Retina (tissue), 1 donor: ENCODE data around the gene OSBP.
A peak's percentile ranks its signal among the peaks of the same experiment; 100 is the strongest.
"Not testable (repeated sequence)": the region's sequence is repeated elsewhere in the genome, so short reads cannot be mapped to it uniquely, and the experiment has no call there.

Experiments used
- DNase-seq: peaks from one replicate; pipeline ENCODE4 v3.0.0-alpha.2; 2016

The OSBP gene

GRCh38 chr11:59552844-59553243 lies 62.7 kb downstream of the OSBP start:
- no peak for DNase-seq

DNA sequence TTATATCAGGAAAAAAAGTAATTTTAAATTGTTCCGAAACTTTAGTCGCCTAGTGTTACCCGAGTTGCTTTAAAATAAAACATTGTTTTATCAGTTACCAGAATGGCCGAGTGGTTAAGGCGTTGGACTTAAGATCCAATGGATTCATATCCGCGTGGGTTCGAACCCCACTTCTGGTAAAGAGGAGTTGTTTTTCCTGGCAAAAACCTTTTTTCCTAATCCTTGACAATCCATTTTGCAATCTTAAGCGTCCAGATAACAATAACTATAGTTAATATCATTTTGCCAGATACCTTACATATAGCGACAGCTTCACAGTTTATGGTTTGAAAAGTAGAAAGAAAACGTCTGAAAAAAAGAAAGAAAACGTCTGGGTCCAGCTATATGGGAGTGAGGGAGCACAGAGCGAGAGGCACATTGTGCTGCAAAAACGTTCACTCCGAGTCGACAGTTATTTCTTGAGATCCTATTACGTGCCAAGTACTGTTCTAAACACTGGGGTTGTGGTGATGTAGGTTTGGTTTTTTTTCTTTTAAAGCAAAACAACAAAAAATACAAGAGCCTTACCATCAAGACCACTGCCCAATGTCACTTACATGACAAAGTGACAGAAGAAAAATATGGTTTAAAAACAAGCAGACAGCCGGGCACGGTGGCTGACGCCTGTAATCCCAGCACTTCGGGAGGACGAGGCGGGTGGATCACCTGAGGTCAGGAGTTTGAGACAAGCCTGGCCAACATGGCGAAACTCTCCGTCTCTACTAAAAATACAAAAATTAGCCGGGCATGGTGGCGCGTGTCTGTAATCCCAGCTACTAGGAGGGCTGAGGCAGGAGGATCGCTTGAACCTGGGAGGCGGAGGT lies 63.7 kb downstream of the OSBP start:
- DNase-seq: peak; percentile 61

DNA sequence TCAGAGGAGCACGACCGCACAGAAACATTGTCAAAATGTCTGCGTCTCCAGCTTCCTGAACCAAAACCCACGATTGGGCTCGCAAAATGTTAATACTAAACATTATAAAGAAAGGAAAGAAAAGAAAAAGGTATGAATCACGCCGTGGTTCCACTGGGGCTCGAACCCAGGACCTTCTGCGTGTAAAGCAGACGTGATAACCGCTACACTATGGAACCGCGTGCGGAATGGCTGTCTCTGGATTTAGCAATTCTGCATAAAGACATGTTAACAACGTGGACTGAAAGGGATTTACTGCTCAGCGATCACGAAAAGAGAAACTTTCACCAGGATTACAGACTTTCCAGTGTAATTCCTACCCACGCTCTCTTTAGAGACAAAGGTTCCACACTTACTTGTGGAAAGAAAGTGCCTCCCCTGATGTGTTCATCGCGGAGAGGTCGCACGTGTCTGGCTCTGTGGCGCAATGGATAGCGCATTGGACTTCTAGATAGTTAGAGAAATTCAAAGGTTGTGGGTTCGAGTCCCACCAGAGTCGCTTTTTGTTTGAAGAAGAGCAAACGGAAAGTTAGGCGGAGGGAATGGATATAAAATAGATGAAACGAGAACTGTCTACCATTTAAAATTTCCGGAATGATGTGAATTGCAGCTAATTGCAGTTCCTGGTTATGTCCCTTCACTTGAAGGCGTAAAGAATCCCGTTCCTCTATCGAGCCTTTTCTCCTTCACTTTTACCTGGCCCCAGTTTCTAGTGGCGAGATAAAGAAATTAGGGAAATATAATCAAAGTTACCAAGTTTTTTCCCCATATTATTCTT lies 64.5 kb downstream of the OSBP start:
- DNase-seq: peak; percentile 93

GRCh38 chr11:59550368-59550841 lies 65.2 kb downstream of the OSBP start:
- DNase-seq: peak; percentile 95

GRCh38 chr11:59548309-59548656 lies 67.3 kb downstream of the OSBP start:
- DNase-seq: no peak

DNA sequence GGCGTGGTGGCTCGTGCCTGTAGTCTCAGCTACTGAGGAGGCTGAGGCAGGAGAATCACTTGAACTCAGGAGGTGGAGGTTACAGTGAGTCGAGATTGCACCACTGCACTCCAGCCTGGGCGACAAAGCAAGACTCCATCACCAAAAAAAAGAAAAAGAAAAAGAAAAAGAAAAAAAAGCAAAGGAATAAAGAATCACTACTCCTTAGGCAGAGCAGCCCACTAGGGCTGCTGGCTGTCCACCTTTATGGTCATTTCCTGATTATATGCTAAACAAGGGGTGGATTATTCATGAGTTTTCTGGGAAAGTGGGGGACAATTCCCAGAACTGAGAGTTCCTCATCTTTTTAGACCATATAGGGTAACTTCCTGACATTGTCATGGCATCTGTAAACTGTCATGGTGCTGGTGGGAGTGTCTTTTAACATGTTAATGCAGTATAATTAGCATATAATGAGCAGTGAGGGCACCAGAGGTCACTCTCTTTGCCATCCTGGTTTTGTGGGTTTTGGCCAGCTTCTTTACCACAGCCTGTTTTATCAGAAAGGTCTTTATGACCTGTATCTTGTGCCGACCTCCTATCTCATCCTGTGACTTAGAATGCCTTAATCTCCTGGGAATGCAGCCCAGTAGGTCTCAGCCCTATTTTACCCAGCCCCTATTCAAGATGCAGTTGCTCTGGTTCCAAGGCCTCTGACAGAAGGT lies 67.8 kb downstream of the OSBP start:
- DNase-seq: not testable (repeated sequence)

DNA sequence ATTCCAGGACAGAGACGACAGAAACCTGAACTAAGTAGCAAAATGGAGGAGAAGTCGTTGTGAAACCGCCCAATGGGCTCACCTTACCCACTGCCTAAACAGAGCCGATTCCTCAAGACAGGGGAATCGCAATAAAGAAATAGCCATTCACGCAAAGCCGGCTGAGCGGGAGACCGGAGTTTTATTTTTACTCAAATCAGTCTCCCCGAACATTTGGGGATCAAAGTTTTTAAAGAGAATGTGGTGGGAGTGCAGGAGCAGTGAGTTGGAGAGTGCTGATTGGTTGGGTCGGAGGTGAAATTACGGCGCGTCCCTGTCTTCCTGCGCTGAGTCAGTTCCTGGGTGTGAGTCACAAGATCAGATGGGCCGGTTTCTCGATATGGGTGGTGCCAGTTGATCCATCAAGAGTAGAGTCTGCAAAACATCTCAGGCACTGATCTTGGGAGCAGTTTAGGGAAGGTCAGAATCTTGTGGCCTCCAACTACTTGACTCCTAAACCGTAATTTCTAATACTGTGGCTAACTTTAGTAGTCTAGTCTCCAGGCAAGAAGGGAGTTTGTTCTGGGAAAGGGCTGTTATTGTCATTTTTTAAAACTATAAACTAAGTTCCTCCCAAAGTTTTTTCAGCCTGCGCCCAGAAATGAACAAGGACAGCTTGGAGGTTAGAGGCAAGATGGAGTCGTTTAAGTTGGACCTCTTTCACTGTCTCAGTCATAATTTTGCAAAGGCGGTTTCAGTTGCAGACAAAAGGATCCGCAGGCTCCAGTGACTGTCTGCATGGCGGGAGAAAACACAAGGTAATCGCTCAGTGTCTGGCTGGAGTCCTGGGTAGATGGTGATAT lies 70.2 kb downstream of the OSBP start:
- no peak for DNase-seq

DNA sequence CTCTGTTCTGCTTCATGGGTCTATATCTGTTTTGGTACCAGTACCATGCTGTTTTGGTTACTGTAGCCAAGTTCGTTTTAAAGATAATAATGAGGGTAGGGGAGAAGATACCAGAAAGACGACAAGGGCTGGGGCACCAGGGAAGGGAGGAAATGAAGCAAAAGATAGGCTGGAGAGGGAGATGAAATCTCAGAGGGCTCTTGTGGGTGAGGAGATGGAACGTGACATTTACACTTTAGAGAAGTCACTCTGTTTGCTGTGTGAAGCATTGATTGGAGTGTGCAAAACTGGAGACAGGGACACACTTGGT lies 70.8 kb downstream of the OSBP start:
- DNase-seq: no peak

DNA sequence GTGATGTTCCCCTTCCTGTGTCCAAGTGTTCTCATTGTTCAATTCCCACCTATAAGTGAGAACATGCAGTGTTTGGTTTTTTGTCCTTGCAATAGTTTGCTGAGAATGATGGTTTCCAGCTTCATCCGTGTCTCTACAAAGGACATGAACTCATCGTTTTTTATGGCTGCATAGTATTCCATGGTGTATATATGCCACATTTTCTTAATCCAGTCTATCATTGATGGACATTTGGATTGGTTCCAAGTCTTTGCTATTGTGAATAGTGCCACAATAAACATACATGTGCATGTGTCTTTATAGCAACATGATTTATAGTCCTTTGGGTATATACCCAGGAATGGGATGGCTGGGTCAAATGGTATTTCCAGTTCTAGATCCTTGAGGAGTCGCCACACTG lies 71.9 kb downstream of the OSBP start:
- DNase-seq: not testable (repeated sequence)

GRCh38 chr11:59542142-59542810 lies 73.3 kb downstream of the OSBP start:
- DNase-seq: no peak

GRCh38 chr11:59534676-59535075 lies 80.9 kb downstream of the OSBP start:
- no peak for DNase-seq

- DNase-seq: no peak
These were observed 83.0 kb downstream of the OSBP start for GRCh38 chr11:59532620-59533019.

GRCh38 chr11:59528711-59529110 lies 86.9 kb downstream of the OSBP start:
- peak; percentile 76 for DNase-seq
